HG02763 (cell line): ENCODE measurements around the gene VWCE.

Source experiments
- ATAC-seq: cut with Tn5 transposase; IDR thresholded peaks from one replicate; pipeline ENCODE4 v1.9.1; 2021; ENCODE audit warnings: mild to moderate bottlenecking, moderate library complexity; ENCODE audit not compliant: unreplicated experiment

Gene VWCE

GRCh38 chr11:61294717-61295595, at the start of gene VWCE:
Gene VWCE (minus strand): TSS chr11:61295316. CDS start chr11:61295037, 279 bp downstream.
- peak; percentile 58 for ATAC-seq

GRCh38 chr11:61343792-61344745, 49.0 kb upstream of the VWCE start:
- ATAC-seq, result no peak

- no peak for ATAC-seq
Measured at GRCh38 chr11:61342207-61342803, 47.2 kb upstream of the VWCE start.

GRCh38 chr11:61341706-61342105, 46.6 kb upstream of the VWCE start:
- no peak for ATAC-seq

GRCh38 chr11:61340979-61341378, 45.9 kb upstream of the VWCE start:
- ATAC-seq, result no peak

GRCh38 chr11:61339490-61339878, 44.4 kb upstream of the VWCE start:
- ATAC-seq, result no peak

- ATAC-seq, result no peak
Measured at GRCh38 chr11:61338783-61339489, 43.8 kb upstream of the VWCE start.

- no peak for ATAC-seq
Measured at GRCh38 chr11:61337706-61338470, 42.8 kb upstream of the VWCE start.

GRCh38 chr11:61336171-61336935, 41.2 kb upstream of the VWCE start:
- ATAC-seq, result no peak

GRCh38 chr11:61335355-61335710, 40.2 kb upstream of the VWCE start:
- no peak for ATAC-seq

GRCh38 chr11:61334434-61335354, 39.6 kb upstream of the VWCE start:
- no peak for ATAC-seq

GRCh38 chr11:61333550-61334433, 38.7 kb upstream of the VWCE start:
- no peak for ATAC-seq

- ATAC-seq, result peak; percentile 83
Measured at GRCh38 chr11:61332797-61333549, 37.9 kb upstream of the VWCE start, which contains the start of the genes DDB1 and TKFC. Gene DDB1 (minus strand): TSS chr11:61333105. CDS start chr11:61332968, 137 bp downstream. Gene TKFC (plus strand): TSS chr11:61333228. CDS start chr11:61334729, 1,501 bp downstream.

- ATAC-seq, result no peak
Measured at GRCh38 chr11:61332281-61332796, 37.2 kb upstream of the VWCE start.

GRCh38 chr11:61331651-61332050, 36.5 kb upstream of the VWCE start:
- no peak for ATAC-seq

- no peak for ATAC-seq
Measured at GRCh38 chr11:61329871-61330270, 34.8 kb upstream of the VWCE start.
